Stomach (tissue), 4 donors: ENCODE measurements around the gene CAMSAP3.

ENCODE experiments used
- EP300 ChIP-seq: sonication (generic); formaldehyde crosslinking; IDR thresholded peaks from one replicate; pipeline ENCODE4 v1.6.1; 2017; ENCODE audit warnings: antibody characterized with exemption
- POLR2A ChIP-seq, 4 donors: fragments of 450-650 bp; IDR thresholded peaks; one replicate each; pipeline ENCODE4 v1.6.1; 2016; ENCODE audit warnings: antibody characterized with exemption in 4 of 4, control low read depth in 2 of 4, mild to moderate bottlenecking in 1 of 4, moderate library complexity in 1 of 4
- POLR2AphosphoS5 ChIP-seq, 3 donors: sonication (generic); formaldehyde crosslinking; IDR thresholded peaks; one replicate each; pipeline ENCODE4 v1.6.1; 2016; ENCODE audit warnings: antibody characterized with exemption in 3 of 3
- TF ChIP-seq, protein P1 (sequence below), 7 experiments: fragments of 450-650 bp in 4 of 7; fragments of 200-600 bp in 3 of 7; sonication (generic) in 3 of 7; IDR thresholded peaks; one replicate each; pipeline ENCODE4 v1.5.1; 2016 to 2019; ENCODE audit warnings: antibody characterized with exemption in 7 of 7, control low read depth in 2 of 7, mild to moderate bottlenecking in 1 of 7

GRCh38 chr19:7665076-7665475 is 69.4 kb downstream of the CAMSAP3 start:
- TF ChIP-seq, protein P1, sequence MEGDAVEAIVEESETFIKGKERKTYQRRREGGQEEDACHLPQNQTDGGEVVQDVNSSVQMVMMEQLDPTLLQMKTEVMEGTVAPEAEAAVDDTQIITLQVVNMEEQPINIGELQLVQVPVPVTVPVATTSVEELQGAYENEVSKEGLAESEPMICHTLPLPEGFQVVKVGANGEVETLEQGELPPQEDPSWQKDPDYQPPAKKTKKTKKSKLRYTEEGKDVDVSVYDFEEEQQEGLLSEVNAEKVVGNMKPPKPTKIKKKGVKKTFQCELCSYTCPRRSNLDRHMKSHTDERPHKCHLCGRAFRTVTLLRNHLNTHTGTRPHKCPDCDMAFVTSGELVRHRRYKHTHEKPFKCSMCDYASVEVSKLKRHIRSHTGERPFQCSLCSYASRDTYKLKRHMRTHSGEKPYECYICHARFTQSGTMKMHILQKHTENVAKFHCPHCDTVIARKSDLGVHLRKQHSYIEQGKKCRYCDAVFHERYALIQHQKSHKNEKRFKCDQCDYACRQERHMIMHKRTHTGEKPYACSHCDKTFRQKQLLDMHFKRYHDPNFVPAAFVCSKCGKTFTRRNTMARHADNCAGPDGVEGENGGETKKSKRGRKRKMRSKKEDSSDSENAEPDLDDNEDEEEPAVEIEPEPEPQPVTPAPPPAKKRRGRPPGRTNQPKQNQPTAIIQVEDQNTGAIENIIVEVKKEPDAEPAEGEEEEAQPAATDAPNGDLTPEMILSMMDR (IDR thresholded peaks at IDR 0.05), result no peak
- TF ChIP-seq POLR2AphosphoS5 (IDR thresholded peaks at IDR 0.05), result no peak
- no peak for TF ChIP-seq EP300
- no peak for TF ChIP-seq POLR2A (IDR thresholded peaks at IDR 0.05)
